Fibroblast of lung (primary cell): ENCODE data around the gene SOX1. TPM values are rescaled to one million over a fixed set of nuclear protein-coding genes. Genes with fewer than 3 reads are reported as not detected.

Source experiments
- DNase-seq, 2 donors: peaks; one replicate each; pipeline versions ENCODE4 v3.0.0 to v3.0.0-alpha.2; 2010; ENCODE audit warnings: low read depth in 2 of 2
- H2AFZ ChIP-seq: 2 replicates; pipeline ENCODE4 v1.5.1; 2012; ENCODE audit warnings: low read length, control low read depth, inconsistent platforms
- H3K27ac ChIP-seq: 2 replicates; pipeline ENCODE4 v1.5.1; 2011; ENCODE audit warnings: low read length, control low read depth; ENCODE audit not compliant: insufficient read depth
- H3K27me3 ChIP-seq: 2 replicates; pipeline ENCODE4 v1.5.1; 2011; ENCODE audit warnings: mild to moderate bottlenecking, low read length; ENCODE audit not compliant: control insufficient read depth, insufficient read depth
- H3K36me3 ChIP-seq: 2 replicates; pipeline ENCODE4 v1.5.1; 2011; ENCODE audit warnings: low read length; ENCODE audit not compliant: control insufficient read depth, insufficient read depth
- H3K4me1 ChIP-seq: 2 replicates; pipeline ENCODE4 v1.5.1; 2011; ENCODE audit warnings: low read length; ENCODE audit not compliant: control insufficient read depth, insufficient read depth; ENCODE audit errors: extremely low read depth
- H3K4me2 ChIP-seq: 2 replicates; pipeline ENCODE4 v1.5.1; 2011; ENCODE audit warnings: low read length, control low read depth; ENCODE audit not compliant: insufficient read depth; ENCODE audit errors: extremely low read depth
- H3K4me3 ChIP-seq, 4 experiments: fragments of 200-600 bp in 1 of 4; sonication (generic) in 1 of 4; replicated peaks in 1 of 4; 2 replicates each; pipeline ENCODE4 v1.5.1; 2011 to 2016; ENCODE audit warnings: low read length in 4 of 4, low read depth in 3 of 4, mild to moderate bottlenecking in 3 of 4, control low read depth in 2 of 4, inconsistent platforms in 1 of 4, mixed read lengths in 1 of 4; ENCODE audit not compliant: insufficient read depth in 1 of 4; ENCODE audit errors: control extremely low read depth in 1 of 4
- H3K79me2 ChIP-seq: 2 replicates; pipeline ENCODE4 v1.5.1; 2012; ENCODE audit warnings: mild to moderate bottlenecking, low read length, inconsistent platforms; ENCODE audit not compliant: control insufficient read depth, insufficient read depth
- H3K9ac ChIP-seq: 2 replicates; pipeline ENCODE4 v1.5.1; 2011; ENCODE audit warnings: mild to moderate bottlenecking, low read length, control low read depth; ENCODE audit not compliant: insufficient read depth
- H3K9me3 ChIP-seq: 2 replicates; pipeline ENCODE4 v1.5.1; 2012; ENCODE audit warnings: low read depth, low read length; ENCODE audit not compliant: control insufficient read depth, insufficient read depth
- H4K20me1 ChIP-seq: 2 replicates; pipeline ENCODE4 v1.5.1; 2011; ENCODE audit warnings: low read length; ENCODE audit not compliant: control insufficient read depth, insufficient read depth; ENCODE audit errors: extremely low read depth
- EZH2 ChIP-seq: IDR thresholded peaks from 2 replicates; pipeline ENCODE4 v1.5.1; 2012; ENCODE audit warnings: low read length, control low read depth, mild to moderate bottlenecking; ENCODE audit errors: missing control alignments
- polyA plus RNA-seq, 2 donors: library from polyadenylated mRNA; depleted of rRNA in 1 of 2; stranded (reverse) in 1 of 2; unstranded in 1 of 2; fragments of >200 nt; gene quantifications; 2 replicates each; pipeline ENCODE4 v1.2.1, GENCODE V29; 2011 to 2012; ENCODE audit warnings: missing spikeins in 1 of 2
- total RNA-seq: library from RNA; depleted of rRNA; stranded (reverse); fragments of >200 nt; gene quantifications from 2 replicates; pipeline ENCODE4 v1.2.1, GENCODE V29; 2014
- TF ChIP-seq, protein P1 (sequence below), 2 donors: IDR thresholded peaks in 1 of 2; conservative IDR thresholded peaks in 1 of 2; 1 replicate in 1 of 2; 2 replicates in 1 of 2; pipeline ENCODE4 v1.5.1; 2011 to 2012; ENCODE audit warnings: low read length in 2 of 2, control low read depth in 1 of 2, inconsistent platforms in 1 of 2, low read depth in 1 of 2, mild to moderate bottlenecking in 1 of 2

The SOX1 gene
- total and polyA plus RNA-seq, 2 donors (not counting 1 experiment from before 2014, with no cell fraction given), result not detected

DNA sequence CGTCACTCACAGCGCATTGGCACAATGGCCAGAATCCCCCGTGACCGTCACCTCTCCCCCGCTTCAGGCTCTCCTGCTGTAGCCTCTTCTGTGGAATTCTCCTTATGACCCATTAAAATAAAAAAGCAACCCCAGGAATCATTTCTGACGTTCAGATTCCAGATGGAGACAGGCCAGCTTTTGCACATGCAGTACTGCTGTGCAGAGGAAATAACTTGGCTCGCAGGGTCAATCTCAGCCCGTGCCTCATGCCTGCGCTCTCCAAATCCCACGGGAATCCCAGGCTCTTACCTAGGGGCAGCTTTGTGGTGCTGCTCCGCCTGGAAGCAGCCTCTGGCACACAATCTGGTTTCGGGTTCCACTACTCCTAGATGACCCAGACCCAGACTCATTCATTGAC, 32.7 kb upstream of the SOX1 start:
- Histone ChIP-seq H3K4me2 (no peak overlapping the region), H3K4me3 (no peak overlapping the region), H3K36me3 (no peaks in the 10 kb centered on the region), H3K79me2 (no peaks in the 10 kb centered on the region), H2AFZ (no peak overlapping the region), H3K27ac (no peak overlapping the region), H3K4me1 (no peaks in the 10 kb centered on the region), H3K9ac (no peak overlapping the region), H4K20me1 (no peaks in the 10 kb centered on the region), H3K27me3 (no peaks in the 10 kb centered on the region), H3K9me3 (no peaks in the 10 kb centered on the region)
- TF ChIP-seq EZH2, result no peak
- TF ChIP-seq, protein P1, sequence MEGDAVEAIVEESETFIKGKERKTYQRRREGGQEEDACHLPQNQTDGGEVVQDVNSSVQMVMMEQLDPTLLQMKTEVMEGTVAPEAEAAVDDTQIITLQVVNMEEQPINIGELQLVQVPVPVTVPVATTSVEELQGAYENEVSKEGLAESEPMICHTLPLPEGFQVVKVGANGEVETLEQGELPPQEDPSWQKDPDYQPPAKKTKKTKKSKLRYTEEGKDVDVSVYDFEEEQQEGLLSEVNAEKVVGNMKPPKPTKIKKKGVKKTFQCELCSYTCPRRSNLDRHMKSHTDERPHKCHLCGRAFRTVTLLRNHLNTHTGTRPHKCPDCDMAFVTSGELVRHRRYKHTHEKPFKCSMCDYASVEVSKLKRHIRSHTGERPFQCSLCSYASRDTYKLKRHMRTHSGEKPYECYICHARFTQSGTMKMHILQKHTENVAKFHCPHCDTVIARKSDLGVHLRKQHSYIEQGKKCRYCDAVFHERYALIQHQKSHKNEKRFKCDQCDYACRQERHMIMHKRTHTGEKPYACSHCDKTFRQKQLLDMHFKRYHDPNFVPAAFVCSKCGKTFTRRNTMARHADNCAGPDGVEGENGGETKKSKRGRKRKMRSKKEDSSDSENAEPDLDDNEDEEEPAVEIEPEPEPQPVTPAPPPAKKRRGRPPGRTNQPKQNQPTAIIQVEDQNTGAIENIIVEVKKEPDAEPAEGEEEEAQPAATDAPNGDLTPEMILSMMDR (conservative IDR thresholded peaks at IDR 0.05 in 1 of 2, IDR thresholded peaks at IDR 0.05 in 1 of 2; ENCODE audit: low read depth in 1 of 2, low read length in 2 of 2), result no peak
- DNase-seq, result no peak

DNA sequence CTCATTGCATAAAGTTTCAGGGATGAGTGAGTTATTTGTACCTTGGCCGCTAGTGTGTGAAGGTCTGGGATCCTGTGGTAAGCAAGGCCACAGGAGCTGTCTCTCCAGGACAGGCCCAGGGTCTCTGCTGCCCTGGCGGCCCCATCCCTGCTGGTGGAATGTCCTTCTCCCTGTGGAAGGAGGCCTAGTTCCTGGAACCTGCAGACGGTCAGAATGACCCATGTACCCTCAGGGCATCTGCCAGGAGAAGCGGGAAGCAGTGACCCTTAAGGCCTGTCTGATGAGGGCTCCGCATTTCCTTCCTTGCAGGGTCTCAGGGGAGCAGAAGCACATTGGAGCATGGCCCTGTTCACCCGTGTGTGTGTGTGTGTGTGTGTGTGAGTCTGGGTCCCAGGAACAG, 32.1 kb upstream of the SOX1 start:
- Histone ChIP-seq H2AFZ (no peak overlapping the region), H4K20me1 (no peaks in the 10 kb centered on the region), H3K27ac (no peak overlapping the region), H3K4me1 (no peaks in the 10 kb centered on the region), H3K27me3 (no peaks in the 10 kb centered on the region), H3K36me3 (no peaks in the 10 kb centered on the region), H3K9ac (no peak overlapping the region), H3K4me3 (no peak overlapping the region), H3K79me2 (no peaks in the 10 kb centered on the region), H3K9me3 (no peaks in the 10 kb centered on the region), H3K4me2 (no peak overlapping the region)
- no peak for DNase-seq
- TF ChIP-seq, protein P1 (conservative IDR thresholded peaks at IDR 0.05 in 1 of 2, IDR thresholded peaks at IDR 0.05 in 1 of 2; ENCODE audit: low read depth in 1 of 2, low read length in 2 of 2), result no peak
- TF ChIP-seq EZH2, result no peak

GRCh38 chr13:112042496-112042895, 24.5 kb upstream of the SOX1 start:
- Histone ChIP-seq H3K9ac (no peak overlapping the region), H3K36me3 (no peaks in the 10 kb centered on the region), H3K79me2 (no peaks in the 10 kb centered on the region), H2AFZ (no peak overlapping the region), H4K20me1 (no peaks in the 10 kb centered on the region), H3K27ac (no peak overlapping the region), H3K9me3 (no peaks in the 10 kb centered on the region), H3K27me3 (no peaks in the 10 kb centered on the region), H3K4me2 (no peak overlapping the region), H3K4me1 (no peaks in the 10 kb centered on the region), H3K4me3 (no peak overlapping the region)
- DNase-seq, result no peak
- TF ChIP-seq, protein P1 (conservative IDR thresholded peaks at IDR 0.05 in 1 of 2, IDR thresholded peaks at IDR 0.05 in 1 of 2; ENCODE audit: low read depth in 1 of 2, low read length in 2 of 2), result no peak
- no peak for TF ChIP-seq EZH2
